ENCODE measurements around the gene SRM.

Gene SRM

DNA sequence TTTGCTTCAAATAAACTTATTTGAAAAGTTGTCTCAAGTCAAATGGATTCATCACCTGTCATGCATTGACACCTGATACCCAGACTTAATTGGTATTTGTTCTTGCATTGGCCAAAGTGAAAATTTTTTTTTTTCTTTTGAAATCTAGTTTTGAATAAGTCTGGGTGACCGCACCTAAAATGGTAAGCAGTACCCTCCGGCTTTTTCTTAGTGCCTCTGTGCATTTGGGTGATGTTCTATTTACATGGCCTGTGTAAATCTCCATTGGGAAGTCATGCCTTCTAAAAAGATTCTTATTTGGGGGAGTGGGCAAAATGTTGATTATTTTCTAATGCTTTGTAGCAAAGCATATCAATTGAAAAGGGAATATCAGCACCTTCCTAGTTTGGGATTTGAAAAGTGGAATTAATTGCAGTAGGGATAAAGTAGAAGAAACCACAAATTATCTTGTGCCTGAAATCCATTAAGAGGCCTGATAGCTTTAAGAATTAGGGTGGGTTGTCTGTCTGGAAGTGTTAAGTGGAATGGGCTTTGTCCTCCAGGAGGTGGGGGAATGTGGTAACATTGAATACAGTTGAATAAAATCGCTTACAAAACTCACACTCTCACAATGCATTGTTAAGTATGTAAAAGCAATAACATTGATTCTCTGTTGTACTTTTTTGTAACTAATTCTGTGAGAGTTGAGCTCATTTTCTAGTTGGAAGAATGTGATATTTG lies 35.5 kb downstream of the SRM start:
- TF ChIP-seq, protein P1, sequence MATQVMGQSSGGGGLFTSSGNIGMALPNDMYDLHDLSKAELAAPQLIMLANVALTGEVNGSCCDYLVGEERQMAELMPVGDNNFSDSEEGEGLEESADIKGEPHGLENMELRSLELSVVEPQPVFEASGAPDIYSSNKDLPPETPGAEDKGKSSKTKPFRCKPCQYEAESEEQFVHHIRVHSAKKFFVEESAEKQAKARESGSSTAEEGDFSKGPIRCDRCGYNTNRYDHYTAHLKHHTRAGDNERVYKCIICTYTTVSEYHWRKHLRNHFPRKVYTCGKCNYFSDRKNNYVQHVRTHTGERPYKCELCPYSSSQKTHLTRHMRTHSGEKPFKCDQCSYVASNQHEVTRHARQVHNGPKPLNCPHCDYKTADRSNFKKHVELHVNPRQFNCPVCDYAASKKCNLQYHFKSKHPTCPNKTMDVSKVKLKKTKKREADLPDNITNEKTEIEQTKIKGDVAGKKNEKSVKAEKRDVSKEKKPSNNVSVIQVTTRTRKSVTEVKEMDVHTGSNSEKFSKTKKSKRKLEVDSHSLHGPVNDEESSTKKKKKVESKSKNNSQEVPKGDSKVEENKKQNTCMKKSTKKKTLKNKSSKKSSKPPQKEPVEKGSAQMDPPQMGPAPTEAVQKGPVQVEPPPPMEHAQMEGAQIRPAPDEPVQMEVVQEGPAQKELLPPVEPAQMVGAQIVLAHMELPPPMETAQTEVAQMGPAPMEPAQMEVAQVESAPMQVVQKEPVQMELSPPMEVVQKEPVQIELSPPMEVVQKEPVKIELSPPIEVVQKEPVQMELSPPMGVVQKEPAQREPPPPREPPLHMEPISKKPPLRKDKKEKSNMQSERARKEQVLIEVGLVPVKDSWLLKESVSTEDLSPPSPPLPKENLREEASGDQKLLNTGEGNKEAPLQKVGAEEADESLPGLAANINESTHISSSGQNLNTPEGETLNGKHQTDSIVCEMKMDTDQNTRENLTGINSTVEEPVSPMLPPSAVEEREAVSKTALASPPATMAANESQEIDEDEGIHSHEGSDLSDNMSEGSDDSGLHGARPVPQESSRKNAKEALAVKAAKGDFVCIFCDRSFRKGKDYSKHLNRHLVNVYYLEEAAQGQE (IDR thresholded peaks at IDR 0.05; ENCODE audit: low read depth): no peak
- TF ChIP-seq TAF1 (IDR thresholded peaks at IDR 0.05; ENCODE audit: low read depth) (no peak), FOXM1 (IDR thresholded peaks at IDR 0.05; ENCODE audit: borderline replicate concordance, low read depth) (no peak), EGR1 (IDR thresholded peaks at IDR 0.05) (no peak), YY1 (IDR thresholded peaks at IDR 0.05; ENCODE audit: low read depth) (no peak), RAD21 (IDR thresholded peaks at IDR 0.05; ENCODE audit: low read depth) (no peak), TEAD4 (IDR thresholded peaks at IDR 0.05) (no peak), EP300 (IDR thresholded peaks at IDR 0.05; ENCODE audit: borderline replicate concordance) (no peak)

DNA sequence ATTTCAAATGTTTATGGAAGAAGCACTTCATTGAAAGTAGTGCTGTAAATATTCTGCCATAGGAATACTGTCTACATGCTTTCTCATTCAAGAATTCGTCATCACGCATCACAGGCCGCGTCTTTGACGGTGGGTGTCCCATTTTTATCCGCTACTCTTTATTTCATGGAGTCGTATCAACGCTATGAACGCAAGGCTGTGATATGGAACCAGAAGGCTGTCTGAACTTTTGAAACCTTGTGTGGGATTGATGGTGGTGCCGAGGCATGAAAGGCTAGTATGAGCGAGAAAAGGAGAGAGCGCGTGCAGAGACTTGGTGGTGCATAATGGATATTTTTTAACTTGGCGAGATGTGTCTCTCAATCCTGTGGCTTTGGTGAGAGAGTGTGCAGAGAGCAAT lies 36.6 kb downstream of the SRM start:
- TF ChIP-seq TEAD4 (IDR thresholded peaks at IDR 0.05): no peak
- no peak for TF ChIP-seq EGR1 (IDR thresholded peaks at IDR 0.05)

DNA sequence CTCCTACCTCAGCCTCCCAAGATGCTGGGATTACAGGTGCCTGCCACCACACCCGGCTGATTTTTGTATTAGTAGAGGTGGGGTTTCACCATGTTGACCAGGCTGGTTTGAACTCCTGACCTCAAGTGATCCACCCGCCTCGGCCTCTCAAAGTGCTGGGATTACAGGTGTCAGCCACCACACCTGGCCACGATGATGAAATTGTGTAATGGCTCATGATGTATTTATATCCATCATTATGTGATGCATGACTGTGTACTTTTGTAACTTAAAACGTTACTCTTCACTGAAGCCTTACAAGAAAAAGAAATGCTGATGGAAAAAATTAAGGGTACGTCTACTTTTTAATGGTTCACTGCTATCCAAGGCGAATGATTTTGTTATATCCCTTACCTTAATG lies 39.8 kb downstream of the SRM start:
- no peak for TF ChIP-seq YY1 (IDR thresholded peaks at IDR 0.05; ENCODE audit: low read depth)
- TF ChIP-seq RAD21 (IDR thresholded peaks at IDR 0.05; ENCODE audit: low read depth): no peak
- TF ChIP-seq NFIC (IDR thresholded peaks at IDR 0.05): no peak
- TF ChIP-seq CEBPB (IDR thresholded peaks at IDR 0.05): no peak
- TF ChIP-seq, protein P2, sequence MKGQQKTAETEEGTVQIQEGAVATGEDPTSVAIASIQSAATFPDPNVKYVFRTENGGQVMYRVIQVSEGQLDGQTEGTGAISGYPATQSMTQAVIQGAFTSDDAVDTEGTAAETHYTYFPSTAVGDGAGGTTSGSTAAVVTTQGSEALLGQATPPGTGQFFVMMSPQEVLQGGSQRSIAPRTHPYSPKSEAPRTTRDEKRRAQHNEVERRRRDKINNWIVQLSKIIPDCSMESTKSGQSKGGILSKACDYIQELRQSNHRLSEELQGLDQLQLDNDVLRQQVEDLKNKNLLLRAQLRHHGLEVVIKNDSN (IDR thresholded peaks at IDR 0.05): no peak
- TF ChIP-seq TAF1 (IDR thresholded peaks at IDR 0.05; ENCODE audit: low read depth): no peak
- TF ChIP-seq, protein P1 (IDR thresholded peaks at IDR 0.05; ENCODE audit: low read depth): no peak
- no peak for TF ChIP-seq TEAD4 (IDR thresholded peaks at IDR 0.05)
- no peak for TF ChIP-seq EP300 (IDR thresholded peaks at IDR 0.05; ENCODE audit: borderline replicate concordance)
- TF ChIP-seq CREB1 (IDR thresholded peaks at IDR 0.05; ENCODE audit: low read depth): no peak
- TF ChIP-seq, protein P3, sequence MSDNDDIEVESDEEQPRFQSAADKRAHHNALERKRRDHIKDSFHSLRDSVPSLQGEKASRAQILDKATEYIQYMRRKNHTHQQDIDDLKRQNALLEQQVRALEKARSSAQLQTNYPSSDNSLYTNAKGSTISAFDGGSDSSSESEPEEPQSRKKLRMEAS (IDR thresholded peaks at IDR 0.05): no peak
- no peak for TF ChIP-seq FOXM1 (IDR thresholded peaks at IDR 0.05; ENCODE audit: borderline replicate concordance, low read depth)
- TF ChIP-seq EGR1 (IDR thresholded peaks at IDR 0.05): no peak
- no peak for TF ChIP-seq ZBTB7A (IDR thresholded peaks at IDR 0.05; ENCODE audit: low read depth)
- TF ChIP-seq TCF12 (IDR thresholded peaks at IDR 0.05; ENCODE audit: low read depth): no peak

DNA sequence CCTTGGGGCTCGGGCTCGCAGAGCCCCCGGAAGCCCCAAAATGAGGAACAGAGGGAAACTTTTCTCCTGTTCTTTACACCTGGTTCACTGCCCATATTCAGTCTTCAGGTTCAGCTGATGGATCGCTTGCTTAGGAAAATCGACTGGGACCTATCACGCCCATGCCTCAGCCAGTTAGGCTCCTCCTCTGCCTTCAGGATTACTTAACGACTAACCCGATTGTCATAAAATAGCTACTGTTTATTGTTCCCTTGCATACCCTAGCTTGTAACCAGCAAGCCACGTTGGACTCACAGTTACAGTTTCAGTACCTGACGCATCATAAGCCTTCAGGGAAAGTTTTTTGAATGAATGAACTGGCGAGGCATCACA lies 46.7 kb downstream of the SRM start:
- no peak for TF ChIP-seq ZBTB7A (IDR thresholded peaks at IDR 0.05; ENCODE audit: low read depth)
- TF ChIP-seq, protein P1 (IDR thresholded peaks at IDR 0.05; ENCODE audit: low read depth): no peak
- TF ChIP-seq TCF12 (IDR thresholded peaks at IDR 0.05; ENCODE audit: low read depth): no peak
- TF ChIP-seq, protein P2 (IDR thresholded peaks at IDR 0.05): no peak
- no peak for TF ChIP-seq TAF1 (IDR thresholded peaks at IDR 0.05; ENCODE audit: low read depth)
- TF ChIP-seq, protein P3 (IDR thresholded peaks at IDR 0.05): no peak

Data from Ishikawa (cell line).